RWPE2 (cell line): ENCODE results near the gene AMOTL1.

Experiments
- ATAC-seq: fragments of 200-7000 bp; cut with Tn5 transposase; 3 replicates; pipeline ENCODE4 v1.9.1; 2021; ENCODE audit warnings: low read depth
- DNase-seq: peaks from one replicate; pipeline ENCODE4 v3.0.0-alpha.2; 2020; ENCODE audit warnings: low spot score
- H3K27ac ChIP-seq: fragments of 450-650 bp; 2 replicates; pipeline ENCODE4 v1.5.1; 2017; ENCODE audit warnings: mild to moderate bottlenecking; ENCODE audit not compliant: poor library complexity, severe bottlenecking
- H3K27me3 ChIP-seq: fragments of 250-450 bp; sonication (Bioruptor Pico); 2 replicates; pipeline ENCODE4 v1.5.1; 2021; ENCODE audit warnings: mild to moderate bottlenecking, moderate library complexity; ENCODE audit not compliant: insufficient read depth, poor library complexity, severe bottlenecking
- H3K36me3 ChIP-seq: fragments of 250-450 bp; sonication (Bioruptor Pico); 2 replicates; pipeline ENCODE4 v1.5.1; 2020; ENCODE audit warnings: low read depth, mild to moderate bottlenecking, moderate library complexity
- H3K4me1 ChIP-seq: fragments of 250-450 bp; sonication (Bioruptor Pico); 2 replicates; pipeline ENCODE4 v1.5.1; 2021; ENCODE audit warnings: mild to moderate bottlenecking, moderate library complexity; ENCODE audit not compliant: insufficient read depth, poor library complexity, severe bottlenecking
- H3K4me3 ChIP-seq: fragments of 250-450 bp; sonication (Bioruptor Pico); 2 replicates; pipeline ENCODE4 v1.5.1; 2021; ENCODE audit warnings: mild to moderate bottlenecking, moderate library complexity; ENCODE audit not compliant: severe bottlenecking
- H3K9me3 ChIP-seq: fragments of 250-450 bp; sonication (Bioruptor Pico); 2 replicates; pipeline ENCODE4 v1.5.1; 2021; ENCODE audit warnings: mild to moderate bottlenecking, moderate library complexity; ENCODE audit not compliant: severe bottlenecking
- CTCF ChIP-seq: fragments of 450-650 bp; IDR thresholded peaks from one replicate; pipeline ENCODE4 v1.5.1; 2017; ENCODE audit warnings: mild to moderate bottlenecking, moderate library complexity; ENCODE audit not compliant: poor library complexity, severe bottlenecking

Gene AMOTL1

GRCh38 chr11:94785509-94785908, 17.4 kb downstream of the AMOTL1 start:
- Histone ChIP-seq H3K4me1 (peaks cover 50% of the 10 kb centered on the region), H3K4me3 (no peak overlapping the region), H3K36me3 (peaks cover 4% of the 10 kb centered on the region), H3K9me3 (no peaks in the 10 kb centered on the region), H3K27me3 (no peaks in the 10 kb centered on the region), H3K27ac (no peak overlapping the region)
- ATAC-seq: no peak
- no peak for DNase-seq
- TF ChIP-seq CTCF: no peak

GRCh38 chr11:94786264-94787126, 18.3 kb downstream of the AMOTL1 start:
- peak; percentile 71 for TF ChIP-seq CTCF
- no peak for ATAC-seq
- no peaks in the 10 kb centered on the region for H3K27me3 ChIP-seq
- H3K9me3 ChIP-seq: no peaks in the 10 kb centered on the region
- peaks cover 40% of the 10 kb centered on the region for H3K4me1 ChIP-seq
- H3K4me3 ChIP-seq: no peak overlapping the region
- peaks cover 4% of the 10 kb centered on the region for H3K36me3 ChIP-seq
- peak overlapping the region; percentile 27 for H3K27ac ChIP-seq
- no peak for DNase-seq

GRCh38 chr11:94787801-94788200, 19.6 kb downstream of the AMOTL1 start:
- peak overlapping the region; percentile 27 for H3K27ac ChIP-seq
- ATAC-seq (peak; percentile 30; the same call in 1 of the 3 replicates), DNase-seq (no peak)
- no peak for TF ChIP-seq CTCF
- H3K36me3 ChIP-seq: peaks cover 5% of the 10 kb centered on the region
- H3K9me3 ChIP-seq: no peaks in the 10 kb centered on the region
- H3K27me3 ChIP-seq: no peaks in the 10 kb centered on the region
- peaks cover 35% of the 10 kb centered on the region for H3K4me1 ChIP-seq
- H3K4me3 ChIP-seq: no peak overlapping the region

- Histone ChIP-seq H3K27ac (peak overlapping the region; percentile 27), H3K4me1 (peaks cover 41% of the 10 kb centered on the region), H3K27me3 (no peaks in the 10 kb centered on the region), H3K4me3 (no peak overlapping the region), H3K9me3 (no peaks in the 10 kb centered on the region), H3K36me3 (peaks cover 5% of the 10 kb centered on the region)
- ATAC-seq (no peak), DNase-seq (no peak)
- no peak for TF ChIP-seq CTCF
These were observed 20.2 kb downstream of the AMOTL1 start for GRCh38 chr11:94788396-94788795.

GRCh38 chr11:94790197-94790596, 22.0 kb downstream of the AMOTL1 start:
- H3K36me3 ChIP-seq: peaks cover 5% of the 10 kb centered on the region
- TF ChIP-seq CTCF: no peak
- no peak overlapping the region for H3K4me3 ChIP-seq
- DNase-seq (no peak), ATAC-seq (no peak)
- H3K9me3 ChIP-seq: no peaks in the 10 kb centered on the region
- H3K4me1 ChIP-seq: peaks cover 59% of the 10 kb centered on the region
- no peaks in the 10 kb centered on the region for H3K27me3 ChIP-seq
- peak overlapping the region; percentile 2 for H3K27ac ChIP-seq
